OCI-LY1 (cell line): ENCODE results near the gene EYA3.

Experiments used
- CTCF ChIP-seq: fragments of 200-600 bp; sonication (generic), shearing (Covaris generic); IDR thresholded peaks from 2 replicates; pipeline ENCODE4 v1.5.1; 2017; ENCODE audit warnings: mild to moderate bottlenecking, antibody characterized with exemption, low read length, moderate library complexity, mixed read lengths
- EZH2 ChIP-seq: fragments of 200-600 bp; sonication (generic), shearing (Covaris generic); IDR thresholded peaks from 2 replicates; pipeline ENCODE4 v1.8.0; 2017; ENCODE audit warnings: borderline replicate concordance, mixed run types, mild to moderate bottlenecking, antibody characterized with exemption, low read length, moderate library complexity, mixed read lengths

GRCh38 chr1:28078262-28078661, 10.1 kb downstream of the EYA3 start:
- no peak for TF ChIP-seq CTCF
- TF ChIP-seq EZH2, result no peak
